ENCODE data around the gene TRPC3.
"Not testable (repeated sequence)": the region's sequence is repeated elsewhere in the genome, so short reads cannot be mapped to it uniquely, and the experiment has no call there.

TRPC3 gene

DNA sequence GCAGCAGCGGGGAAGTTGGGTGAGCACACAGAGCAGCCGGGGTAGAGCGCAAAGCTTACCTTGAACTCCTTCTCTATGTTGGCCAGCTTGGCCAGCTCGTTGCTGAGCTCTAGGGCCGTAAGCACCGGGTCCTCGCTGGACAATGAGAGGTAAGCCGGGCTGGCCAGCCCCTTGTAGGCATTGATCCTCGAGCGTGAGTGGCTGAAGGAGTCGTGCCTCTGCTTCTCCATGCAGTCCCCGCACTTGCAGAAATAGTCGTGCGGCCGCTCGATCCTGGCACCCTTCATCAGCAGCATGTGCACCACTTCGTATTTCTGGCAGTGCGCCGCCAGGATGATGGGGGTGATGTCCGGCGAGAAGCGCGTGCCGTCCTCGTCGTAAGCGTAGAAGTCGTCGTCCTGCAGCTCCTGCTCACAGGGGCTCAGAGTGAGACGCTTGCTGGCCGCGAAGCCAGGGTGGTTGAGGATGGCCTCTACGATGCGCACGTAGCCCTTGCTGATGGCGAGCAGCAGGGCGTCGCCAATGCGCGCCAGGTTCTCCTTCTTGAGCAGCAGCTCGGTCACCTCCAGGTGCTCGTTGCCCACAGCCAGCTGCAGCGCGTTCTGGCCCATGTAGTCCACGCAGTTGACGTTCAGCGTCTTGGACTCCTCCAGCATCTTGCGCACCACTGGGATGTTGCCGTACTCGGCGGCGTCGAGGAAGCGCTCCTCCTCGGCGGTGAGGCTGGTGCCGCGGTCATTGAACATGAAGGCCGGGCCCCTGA, 19.5 kb downstream of the TRPC3 start:
- no peaks in the 10 kb centered on the region for H3K9me3 ChIP-seq (ENCODE audit: control insufficient read depth, insufficient read depth, low read length)
- H3K9ac ChIP-seq (ENCODE audit: low read depth, low read length) = no peak overlapping the region
- H3K4me1 ChIP-seq (ENCODE audit: insufficient read depth, low read length) = no peaks in the 10 kb centered on the region
- no peaks in the 10 kb centered on the region for H3K36me3 ChIP-seq (ENCODE audit: insufficient read depth, low read length)

DNA sequence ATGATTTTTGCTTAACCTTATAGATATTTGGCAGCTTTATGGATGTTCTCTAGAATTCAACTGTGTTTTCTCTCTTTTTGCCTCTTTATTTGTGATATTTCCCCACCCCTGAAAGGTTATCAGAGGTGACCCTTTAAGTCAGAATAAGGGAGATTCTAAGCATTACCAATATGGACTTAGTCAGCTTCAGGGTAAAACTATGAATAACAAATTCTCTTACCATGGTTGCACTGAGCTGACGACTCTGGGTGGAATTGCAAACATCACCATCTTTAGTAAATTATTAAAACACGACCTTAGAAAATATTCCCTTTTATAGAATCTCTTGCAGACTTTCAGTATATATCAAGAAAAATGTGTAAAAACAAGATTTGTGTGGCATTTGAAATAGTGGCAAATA, 21.6 kb downstream of the TRPC3 start:
- Histone ChIP-seq H3K36me3 (ENCODE audit: insufficient read depth, low read length) (no peaks in the 10 kb centered on the region), H3K9ac (ENCODE audit: low read depth, low read length) (no peak overlapping the region), H3K4me1 (ENCODE audit: insufficient read depth, low read length) (no peaks in the 10 kb centered on the region)

DNA sequence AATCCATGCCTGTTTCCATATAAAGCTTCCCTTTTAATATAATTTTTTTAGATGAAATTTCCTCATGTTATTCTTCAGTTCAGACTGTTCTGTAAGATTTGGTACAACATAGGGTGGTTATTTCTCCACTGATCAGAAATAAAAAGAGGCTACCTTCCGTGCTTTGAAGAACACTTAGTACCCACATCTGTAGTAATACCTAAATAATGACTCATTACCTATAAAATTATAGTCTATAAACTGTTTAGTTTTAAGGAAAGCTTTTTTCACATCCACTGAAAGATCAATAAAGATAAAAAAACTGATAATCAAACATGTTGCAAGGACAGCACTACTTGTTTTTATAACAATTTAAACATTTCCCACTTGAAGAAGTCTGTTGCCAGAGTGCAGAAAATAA, 23.9 kb downstream of the TRPC3 start:
- H3K9ac ChIP-seq (ENCODE audit: low read depth, low read length) = no peak overlapping the region
- H3K36me3 ChIP-seq (ENCODE audit: insufficient read depth, low read length) = no peaks in the 10 kb centered on the region

More for the DNA sequence above, 21.6 kb downstream of the TRPC3 start:
- no peaks in the 10 kb centered on the region for H3K9me3 ChIP-seq (ENCODE audit: control insufficient read depth, insufficient read depth, low read length)

DNA sequence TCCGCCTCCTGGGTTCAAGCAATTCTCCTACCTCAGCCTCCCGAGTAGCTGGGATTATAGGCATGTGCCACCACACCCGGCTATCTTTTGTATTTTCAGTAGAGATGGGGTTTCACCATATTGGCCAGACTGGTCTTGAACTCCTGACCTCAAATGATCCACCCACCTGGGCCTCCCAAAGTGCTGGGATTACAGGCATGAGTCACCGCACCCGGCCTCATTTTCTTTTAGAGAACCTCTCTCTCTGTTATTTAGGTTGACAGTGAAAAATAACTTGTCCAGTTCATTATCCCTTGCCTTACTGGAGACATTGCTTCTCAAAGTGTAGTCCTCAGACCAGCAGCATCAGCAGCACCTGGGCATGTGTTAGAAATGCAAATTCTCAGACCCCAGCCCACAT, 25.4 kb downstream of the TRPC3 start:
- not testable (repeated sequence) for H3K9me3 ChIP-seq (ENCODE audit: control insufficient read depth, insufficient read depth, low read length); H3K4me1 ChIP-seq (ENCODE audit: insufficient read depth, low read length); H3K36me3 ChIP-seq (ENCODE audit: insufficient read depth, low read length); H3K9ac ChIP-seq (ENCODE audit: low read depth, low read length)

More for the DNA sequence above, 23.9 kb downstream of the TRPC3 start:
- no peaks in the 10 kb centered on the region for H3K9me3 ChIP-seq (ENCODE audit: control insufficient read depth, insufficient read depth, low read length)
- no peaks in the 10 kb centered on the region for H3K4me1 ChIP-seq (ENCODE audit: insufficient read depth, low read length)

DNA sequence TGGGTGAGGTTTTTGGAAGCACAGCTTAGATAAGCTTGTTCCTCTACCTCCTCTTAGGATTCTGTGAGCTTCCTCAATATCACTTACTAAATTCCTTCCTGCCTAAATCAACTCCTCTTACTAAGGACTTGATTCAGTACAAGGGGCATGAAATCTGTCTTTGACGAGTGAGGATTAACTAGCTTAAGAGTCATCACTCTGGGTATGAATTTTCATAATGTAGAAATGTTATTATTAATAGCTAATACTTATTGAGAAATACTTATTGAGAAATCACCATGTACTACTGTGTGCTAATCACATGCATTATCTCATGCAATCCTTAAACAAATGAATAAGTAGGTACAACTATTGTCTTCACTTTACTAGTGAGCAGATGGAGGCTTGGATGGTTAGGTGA, 28.6 kb downstream of the TRPC3 start:
- Histone ChIP-seq H3K9me3 (ENCODE audit: control insufficient read depth, insufficient read depth, low read length) (no peaks in the 10 kb centered on the region), H3K9ac (ENCODE audit: low read depth, low read length) (no peak overlapping the region), H3K36me3 (ENCODE audit: insufficient read depth, low read length) (no peaks in the 10 kb centered on the region), H3K4me1 (ENCODE audit: insufficient read depth, low read length) (no peaks in the 10 kb centered on the region)

DNA sequence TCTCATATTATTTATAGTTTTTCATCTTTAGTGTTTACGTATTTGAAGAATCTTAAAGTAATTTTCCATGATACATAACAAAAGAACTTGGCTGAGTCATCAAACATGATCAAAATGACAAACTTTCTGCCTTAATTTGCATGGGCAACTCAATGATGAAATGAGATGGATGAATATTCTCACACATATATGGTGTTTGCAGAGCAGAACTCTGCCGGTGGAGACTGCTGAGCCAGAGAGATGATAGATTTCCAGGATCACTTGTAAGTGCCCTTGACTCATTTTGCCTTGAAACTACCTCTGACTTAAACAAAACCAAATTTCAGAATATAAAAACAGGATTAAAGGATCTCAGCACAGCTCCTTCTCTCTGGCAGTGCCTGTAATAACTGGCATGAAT, 38.2 kb downstream of the TRPC3 start:
- H3K36me3 ChIP-seq (ENCODE audit: insufficient read depth, low read length) = no peaks in the 10 kb centered on the region
- no peak overlapping the region for H3K9ac ChIP-seq (ENCODE audit: low read depth, low read length)
- no peaks in the 10 kb centered on the region for H3K4me1 ChIP-seq (ENCODE audit: insufficient read depth, low read length)
- no peaks in the 10 kb centered on the region for H3K9me3 ChIP-seq (ENCODE audit: control insufficient read depth, insufficient read depth, low read length)

DNA sequence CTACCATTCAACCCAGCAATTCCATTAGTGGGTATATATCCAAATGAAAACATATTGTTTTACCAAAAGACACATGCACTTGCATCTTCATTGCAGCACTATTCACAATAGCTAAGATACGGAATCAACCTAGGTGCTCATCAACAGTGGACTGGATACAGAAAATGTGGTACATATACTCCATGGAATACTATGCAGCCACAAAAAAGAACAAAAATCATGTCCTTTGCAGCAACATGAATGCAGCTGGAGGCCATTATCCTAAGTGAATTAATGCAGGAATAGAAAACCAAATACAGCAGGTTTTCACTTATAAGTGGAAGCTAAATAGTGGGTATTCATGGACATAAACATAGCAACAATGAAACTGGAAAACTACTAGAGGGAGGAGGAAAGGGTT, 43.5 kb downstream of the TRPC3 start:
- Histone ChIP-seq H3K36me3 (ENCODE audit: insufficient read depth, low read length) (no peaks in the 10 kb centered on the region), H3K9ac (ENCODE audit: low read depth, low read length) (no peak overlapping the region), H3K9me3 (ENCODE audit: control insufficient read depth, insufficient read depth, low read length) (no peaks in the 10 kb centered on the region), H3K4me1 (ENCODE audit: insufficient read depth, low read length) (no peaks in the 10 kb centered on the region)

DNA sequence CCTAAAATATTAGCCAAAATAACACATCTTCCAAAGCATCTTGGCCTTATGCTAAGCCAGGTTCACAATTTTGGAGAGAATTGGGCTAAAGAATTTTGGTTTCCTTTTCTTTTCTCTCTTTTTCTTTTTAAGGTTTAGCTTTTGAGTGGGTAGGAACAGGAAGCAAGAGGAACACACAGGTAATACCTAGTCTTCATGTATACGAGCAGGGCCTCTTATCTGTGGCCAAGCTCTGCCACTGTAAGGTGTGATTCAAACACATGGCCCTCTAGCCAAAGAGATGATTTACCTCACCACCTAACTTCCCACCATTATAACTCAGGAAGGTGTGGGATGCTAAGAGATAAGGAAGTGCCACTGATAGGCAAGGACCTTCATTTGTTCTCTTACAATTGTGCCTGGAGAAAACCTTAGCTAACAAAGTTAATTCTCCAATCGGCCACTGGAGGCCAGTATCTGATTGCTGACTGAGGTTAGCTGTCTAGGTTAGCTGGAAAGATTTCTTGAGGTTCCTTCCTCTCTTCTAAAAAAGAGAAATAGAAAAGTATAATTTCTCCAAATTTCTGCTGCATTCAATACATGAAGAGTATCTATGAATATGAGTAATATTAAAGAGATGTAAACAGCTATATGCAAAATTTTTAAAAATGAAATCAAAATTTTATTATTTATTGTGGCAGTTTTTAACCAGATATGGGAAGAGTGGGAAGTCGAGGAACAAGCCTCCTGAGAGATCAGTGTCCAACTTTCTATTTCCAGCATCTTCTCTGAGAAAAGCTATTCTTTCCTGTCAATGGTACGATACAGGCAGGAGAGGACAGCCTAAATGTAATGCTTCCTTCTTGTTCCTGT, 51.5 kb downstream of the TRPC3 start:
- H3K4me1 ChIP-seq (ENCODE audit: insufficient read depth, low read length) = no peaks in the 10 kb centered on the region
- H3K9ac ChIP-seq (ENCODE audit: low read depth, low read length) = no peak overlapping the region
- H3K36me3 ChIP-seq (ENCODE audit: insufficient read depth, low read length) = no peaks in the 10 kb centered on the region
- H3K9me3 ChIP-seq (ENCODE audit: control insufficient read depth, insufficient read depth, low read length) = no peaks in the 10 kb centered on the region

DNA sequence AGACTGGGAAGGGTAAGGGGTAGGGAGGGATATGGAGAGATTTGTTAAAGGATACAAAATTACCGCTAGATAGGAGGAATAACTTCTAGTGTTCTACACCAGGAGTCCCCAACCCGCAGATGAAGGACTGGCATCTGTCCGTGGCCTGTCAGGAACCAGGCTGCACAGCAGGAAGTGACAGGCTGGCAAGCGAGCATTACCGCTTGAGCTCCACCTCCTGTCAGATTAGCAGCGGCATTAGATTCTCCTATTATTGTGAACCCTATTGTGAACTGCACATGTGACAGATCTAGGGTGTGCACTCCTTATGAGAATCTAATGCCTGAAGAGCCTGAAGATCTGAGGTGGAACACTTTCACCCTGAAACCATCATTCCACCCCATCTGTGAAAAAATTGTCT, 53.7 kb downstream of the TRPC3 start:
- Histone ChIP-seq H3K36me3 (ENCODE audit: insufficient read depth, low read length) (no peaks in the 10 kb centered on the region), H3K9me3 (ENCODE audit: control insufficient read depth, insufficient read depth, low read length) (no peaks in the 10 kb centered on the region), H3K4me1 (ENCODE audit: insufficient read depth, low read length) (no peaks in the 10 kb centered on the region), H3K9ac (ENCODE audit: low read depth, low read length) (no peak overlapping the region)

DNA sequence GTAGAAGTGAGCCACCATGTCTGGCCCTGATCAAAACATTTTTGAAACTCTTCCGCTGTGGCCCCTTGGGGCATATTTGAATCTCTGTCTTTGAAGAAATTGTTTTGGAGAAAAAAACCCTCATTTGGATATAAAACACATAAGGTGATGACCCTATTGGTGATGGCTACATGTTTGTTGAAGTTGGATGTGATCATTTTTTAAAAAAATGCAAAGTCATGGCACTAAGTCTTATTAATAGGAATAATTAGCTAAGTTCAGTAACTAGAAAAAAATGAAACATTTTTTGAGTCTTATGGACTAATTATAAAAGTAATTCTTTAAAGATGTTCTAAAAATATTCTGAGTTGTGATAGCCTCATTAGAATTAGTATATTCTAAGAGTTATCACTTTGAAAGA, 63.7 kb downstream of the TRPC3 start:
- no peak overlapping the region for H3K9ac ChIP-seq (ENCODE audit: low read depth, low read length)
- H3K4me1 ChIP-seq (ENCODE audit: insufficient read depth, low read length) = peaks cover 4% of the 10 kb centered on the region; the same call in 1 of the 2 replicates
- H3K36me3 ChIP-seq (ENCODE audit: insufficient read depth, low read length) = no peaks in the 10 kb centered on the region
- no peaks in the 10 kb centered on the region for H3K9me3 ChIP-seq (ENCODE audit: control insufficient read depth, insufficient read depth, low read length)

DNA sequence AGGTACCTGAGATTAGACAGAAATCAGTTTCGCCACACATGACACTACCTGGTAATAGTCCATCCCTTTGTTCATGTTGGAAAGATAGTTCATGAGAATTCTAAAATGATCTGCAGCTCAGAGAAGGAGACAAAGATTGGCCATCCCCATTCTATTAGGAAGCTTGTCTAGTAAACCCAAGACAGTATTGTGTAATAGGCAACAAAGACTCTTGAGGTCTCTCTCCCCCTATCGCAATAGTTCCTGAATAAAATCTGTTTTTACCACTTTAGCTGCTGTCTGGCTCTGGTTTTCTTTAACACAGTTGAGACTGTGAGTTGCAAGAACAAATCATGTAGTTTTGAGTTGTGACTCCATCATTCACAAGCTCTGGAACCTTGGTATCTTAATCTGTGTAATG, 66.7 kb downstream of the TRPC3 start:
- no peaks in the 10 kb centered on the region for H3K36me3 ChIP-seq (ENCODE audit: insufficient read depth, low read length)
- H3K9ac ChIP-seq (ENCODE audit: low read depth, low read length) = no peak overlapping the region
- H3K4me1 ChIP-seq (ENCODE audit: insufficient read depth, low read length) = peaks cover 4% of the 10 kb centered on the region; the same call in 1 of the 2 replicates
- no peaks in the 10 kb centered on the region for H3K9me3 ChIP-seq (ENCODE audit: control insufficient read depth, insufficient read depth, low read length)

DNA sequence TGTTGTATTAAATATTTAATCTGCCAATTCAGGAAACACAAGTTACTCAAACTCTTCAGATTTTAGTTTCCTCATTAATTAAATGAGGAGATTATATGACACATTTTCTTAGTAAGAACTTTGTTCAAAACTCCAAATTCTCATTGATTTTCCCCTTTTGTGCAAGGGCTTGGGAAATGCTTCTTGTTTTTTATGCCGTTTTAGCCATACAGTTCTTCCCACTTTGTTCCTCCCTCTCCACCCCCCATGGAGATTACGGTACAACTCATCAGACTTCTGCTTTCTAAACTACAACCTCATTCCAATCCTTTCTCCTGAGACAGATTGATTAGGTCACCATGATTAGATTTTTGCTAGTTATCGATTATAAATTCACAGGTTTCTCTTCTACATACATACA, 70.7 kb downstream of the TRPC3 start:
- H3K4me1 ChIP-seq (ENCODE audit: insufficient read depth, low read length) = peaks cover 4% of the 10 kb centered on the region; the same call in 1 of the 2 replicates
- H3K36me3 ChIP-seq (ENCODE audit: insufficient read depth, low read length) = no peaks in the 10 kb centered on the region
- no peaks in the 10 kb centered on the region for H3K9me3 ChIP-seq (ENCODE audit: control insufficient read depth, insufficient read depth, low read length)
- H3K9ac ChIP-seq (ENCODE audit: low read depth, low read length) = no peak overlapping the region

DNA sequence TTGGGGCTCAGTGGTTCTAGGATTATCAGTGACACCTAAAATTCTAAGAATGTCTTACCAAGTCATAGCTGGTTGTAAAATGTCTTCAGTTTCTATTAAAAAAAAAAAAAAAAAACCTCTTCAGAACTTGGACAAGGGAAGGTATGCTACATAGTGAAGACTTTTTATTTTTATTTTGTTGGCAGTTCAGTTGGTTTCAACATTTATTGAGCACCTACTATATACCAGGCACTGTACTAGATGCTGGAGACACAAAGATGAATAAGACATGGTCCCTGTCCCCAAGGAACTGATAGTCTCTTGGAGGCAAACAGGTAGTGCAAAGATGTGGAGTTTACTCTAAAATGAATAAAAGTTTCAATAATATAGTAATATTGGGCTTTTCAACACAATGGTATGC, 72.7 kb downstream of the TRPC3 start:
- H3K36me3 ChIP-seq (ENCODE audit: insufficient read depth, low read length) = no peaks in the 10 kb centered on the region
- no peak overlapping the region for H3K9ac ChIP-seq (ENCODE audit: low read depth, low read length)
- no peaks in the 10 kb centered on the region for H3K9me3 ChIP-seq (ENCODE audit: control insufficient read depth, insufficient read depth, low read length)
- H3K4me1 ChIP-seq (ENCODE audit: insufficient read depth, low read length) = peaks cover 4% of the 10 kb centered on the region; the same call in 1 of the 2 replicates

DNA sequence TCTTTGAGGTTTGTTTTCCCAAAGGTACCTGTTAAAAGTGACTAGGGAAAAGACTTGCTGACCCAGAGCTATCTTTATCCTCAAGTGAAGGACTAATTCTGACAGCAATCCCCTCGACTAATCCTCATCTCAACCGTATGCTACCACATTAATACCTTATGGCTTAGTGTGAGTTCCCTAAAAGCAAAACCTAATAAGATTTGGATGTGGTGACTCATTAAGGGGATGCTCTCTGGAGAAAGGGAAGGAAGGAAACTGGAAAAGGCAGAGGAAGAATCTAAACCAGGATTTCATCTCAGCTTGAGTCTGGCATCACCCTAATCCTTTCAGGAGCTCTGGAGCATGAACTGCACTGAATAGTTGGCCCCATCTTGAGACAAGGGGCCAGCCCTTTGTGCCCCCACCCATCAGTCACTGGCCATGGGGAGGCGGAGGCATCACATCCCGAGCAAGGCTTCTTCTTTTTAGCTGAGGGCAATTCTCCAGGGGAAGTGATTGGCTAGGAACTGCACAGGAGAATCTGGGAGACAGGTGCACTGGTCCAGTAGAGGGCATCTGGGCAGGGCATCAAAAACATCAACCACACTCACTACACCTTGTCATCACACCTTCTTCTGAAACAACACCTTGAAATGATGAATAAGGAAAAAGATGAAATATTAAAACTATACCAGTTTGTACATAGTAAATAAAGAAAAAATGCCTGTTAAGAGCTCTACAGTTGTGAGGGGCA, 74.7 kb downstream of the TRPC3 start:
- no peaks in the 10 kb centered on the region for H3K36me3 ChIP-seq (ENCODE audit: insufficient read depth, low read length)
- no peaks in the 10 kb centered on the region for H3K9me3 ChIP-seq (ENCODE audit: control insufficient read depth, insufficient read depth, low read length)
- no peaks in the 10 kb centered on the region for H3K4me1 ChIP-seq (ENCODE audit: insufficient read depth, low read length)
- H3K9ac ChIP-seq (ENCODE audit: low read depth, low read length) = no peak overlapping the region
